SK-N-SH (cell line): Measurements from ENCODE around the gene FAM47E. TPM values are rescaled to one million over a fixed set of nuclear protein-coding genes. Genes with fewer than 3 reads are reported as not detected.

Experiments
- CTCF ChIA-PET: fragments of 300-600, 350-600 bp; formaldehyde crosslinking; extraction: SDS; loops from one replicate; lab custom pipeline; 2021; lab: Yijun Ruan, JAX
- POLR2A ChIA-PET: fragments of 350-600 bp; sonication (Branson Sonifier 250); formaldehyde crosslinking; extraction: SDS; loops from one replicate; lab custom pipeline; 2020; ENCODE audit warnings: antibody characterized with exemption, inconsistent platforms; lab: Yijun Ruan, JAX
- DNase-seq: peaks from one replicate; pipeline ENCODE4 v3.0.0; 2012
- H2AFZ ChIP-seq: fragments of 200-600 bp; sonication (generic); 2 replicates; pipeline ENCODE4 v1.8.1; 2016; ENCODE audit warnings: antibody characterized with exemption, mild to moderate bottlenecking, low read depth
- H3F3A ChIP-seq: fragments of 200-600 bp; sonication (generic); replicated peaks from 2 replicates; pipeline ENCODE3; 2016; ENCODE audit warnings: antibody characterized with exemption, mild to moderate bottlenecking; ENCODE audit not compliant: insufficient read depth
- H3K27ac ChIP-seq, 2 experiments: fragments of 200-500 bp in 1 of 2; fragments of 200-600 bp in 1 of 2; sonication (Bioruptor generic) in 1 of 2; sonication (generic), shearing (Covaris generic) in 1 of 2; 2 replicates each; pipeline versions ENCODE4 v1.5.1 to v1.6.1; 2014 to 2016; ENCODE audit warnings: low read depth in 2 of 2, inconsistent platforms in 1 of 2, low read length in 1 of 2, mild to moderate bottlenecking in 1 of 2, mixed read lengths in 1 of 2
- H3K27me3 ChIP-seq: fragments of 200-600 bp; sonication (generic), shearing (Covaris generic); 2 replicates; pipeline ENCODE4 v1.6.1; 2016; ENCODE audit warnings: mixed run types; ENCODE audit not compliant: insufficient read depth
- H3K36me3 ChIP-seq, 2 experiments: fragments of 200-500 bp in 1 of 2; fragments of 200-600 bp in 1 of 2; sonication (Bioruptor generic) in 1 of 2; sonication (generic) in 1 of 2; replicated peaks in 1 of 2; 2 replicates each; pipeline versions ENCODE3 to v1.5.1; 2014 to 2016; ENCODE audit warnings: low read length in 1 of 2, mild to moderate bottlenecking in 1 of 2; ENCODE audit not compliant: insufficient read depth in 2 of 2, control insufficient read depth in 1 of 2
- H3K4me1 ChIP-seq, 2 experiments: fragments of 200-500 bp in 1 of 2; fragments of 200-600 bp in 1 of 2; sonication (Bioruptor generic) in 1 of 2; sonication (generic), shearing (Covaris generic) in 1 of 2; 2 replicates each; pipeline versions ENCODE4 v1.5.1 to v1.6.1; 2014 to 2016; ENCODE audit warnings: low read depth in 1 of 2, low read length in 1 of 2, mixed run types in 1 of 2; ENCODE audit not compliant: insufficient read depth in 2 of 2, control insufficient read depth in 1 of 2
- H3K4me2 ChIP-seq: fragments of 200-600 bp; sonication (generic), shearing (Covaris generic); 2 replicates; pipeline ENCODE4 v1.6.1; 2017; ENCODE audit warnings: mixed run types
- H3K4me3 ChIP-seq, 2 experiments: fragments of 200-500 bp in 1 of 2; fragments of 200-600 bp in 1 of 2; sonication (Bioruptor generic) in 1 of 2; sonication (generic), shearing (Covaris generic) in 1 of 2; 2 replicates each; pipeline versions ENCODE4 v1.5.1 to v1.8.1; 2014 to 2016; ENCODE audit warnings: low read depth in 2 of 2, inconsistent platforms in 1 of 2, low read length in 1 of 2, mild to moderate bottlenecking in 1 of 2, mixed read lengths in 1 of 2, moderate library complexity in 1 of 2
- H3K79me2 ChIP-seq: fragments of 200-600 bp; sonication (generic); 2 replicates; pipeline ENCODE4 v1.8.1; 2017; ENCODE audit warnings: mild to moderate bottlenecking; ENCODE audit not compliant: insufficient read depth
- H3K9ac ChIP-seq: fragments of 200-600 bp; sonication (generic); 2 replicates; pipeline ENCODE4 v1.6.1; 2017; ENCODE audit warnings: mixed run types
- H3K9me2 ChIP-seq: fragments of 200-600 bp; sonication (generic); 2 replicates; pipeline ENCODE4 v1.6.1; 2017; ENCODE audit warnings: mixed run types
- H3K9me3 ChIP-seq: fragments of 200-600 bp; sonication (generic); 2 replicates; pipeline ENCODE4 v1.6.1; 2017; ENCODE audit warnings: mixed run types, mild to moderate bottlenecking, moderate library complexity
- H4K20me1 ChIP-seq: fragments of 200-600 bp; sonication (generic); 2 replicates; pipeline ENCODE4 v1.6.1; 2017; ENCODE audit warnings: mild to moderate bottlenecking, mixed run types; ENCODE audit not compliant: insufficient read depth
- CHD2 ChIP-seq: fragments of 150-350 bp; IDR thresholded peaks from 2 replicates; pipeline ENCODE4 v1.6.1; 2018; ENCODE audit warnings: low read length; ENCODE audit not compliant: partially characterized antibody
- ELF1 ChIP-seq: IDR thresholded peaks from 2 replicates; pipeline ENCODE4 v1.4.0; 2012
- EP300 ChIP-seq, 2 experiments: IDR thresholded peaks; 2 replicates each; pipeline versions ENCODE4 v1.4.0 to v1.6.1; 2012; ENCODE audit warnings: borderline replicate concordance in 1 of 2, low read depth in 1 of 2, low read length in 1 of 2
- EZH2phosphoT487 ChIP-seq: fragments of 200-600 bp; sonication (generic); IDR thresholded peaks from 2 replicates; pipeline ENCODE4 v1.6.1; 2017; ENCODE audit warnings: low read depth, mixed run types, mild to moderate bottlenecking, antibody characterized with exemption, moderate library complexity, borderline replicate concordance
- FOSL2 ChIP-seq: IDR thresholded peaks from 2 replicates; pipeline ENCODE4 v1.4.0; 2012; ENCODE audit warnings: low read depth, mild to moderate bottlenecking, moderate library complexity, borderline replicate concordance
- FOXM1 ChIP-seq: IDR thresholded peaks from 2 replicates; pipeline ENCODE4 v1.4.0; 2012; ENCODE audit warnings: low read depth, mild to moderate bottlenecking
- GABPA ChIP-seq: IDR thresholded peaks from 2 replicates; pipeline ENCODE4 v1.4.0; 2012; ENCODE audit warnings: low read depth, mild to moderate bottlenecking
- GATA2 ChIP-seq: sonication (generic); formaldehyde crosslinking; IDR thresholded peaks from 2 replicates; pipeline ENCODE4 v1.5.0; 2020; ENCODE audit warnings: mild to moderate bottlenecking, missing genetic modification reagents
- JUND ChIP-seq: IDR thresholded peaks from 2 replicates; pipeline ENCODE4 v1.4.0; 2012
- MAX ChIP-seq: IDR thresholded peaks from 2 replicates; pipeline ENCODE4 v1.4.0; 2012; ENCODE audit warnings: low read depth
- MEF2A ChIP-seq: IDR thresholded peaks from 2 replicates; pipeline ENCODE4 v1.4.0; 2012; ENCODE audit warnings: low read depth, borderline replicate concordance
- MXI1 ChIP-seq: IDR thresholded peaks from 2 replicates; pipeline ENCODE4 v1.6.1; 2012; ENCODE audit warnings: mild to moderate bottlenecking, low read depth, low read length, improper control_type of control experiment
- NFIC ChIP-seq: IDR thresholded peaks from 2 replicates; pipeline ENCODE4 v1.4.0; 2012; ENCODE audit warnings: borderline replicate concordance
- NRF1 ChIP-seq: IDR thresholded peaks from 2 replicates; pipeline ENCODE4 v1.6.1; 2012; ENCODE audit warnings: low read depth, mild to moderate bottlenecking, low read length
- PBX3 ChIP-seq: IDR thresholded peaks from 2 replicates; pipeline ENCODE4; 2012
- RAD21 ChIP-seq: IDR thresholded peaks from 2 replicates; pipeline ENCODE4 v1.6.1; 2012; ENCODE audit warnings: mild to moderate bottlenecking, low read length
- RXRA ChIP-seq: IDR thresholded peaks from 2 replicates; pipeline ENCODE4 v1.4.0; 2012; ENCODE audit warnings: low read depth, mild to moderate bottlenecking, borderline replicate concordance
- SIN3A ChIP-seq: IDR thresholded peaks from 2 replicates; pipeline ENCODE4 v1.6.1; 2012; ENCODE audit warnings: low read depth, mild to moderate bottlenecking, low read length, moderate library complexity, borderline replicate concordance
- TAF1 ChIP-seq: IDR thresholded peaks from 2 replicates; pipeline ENCODE4 v1.6.1; 2012; ENCODE audit warnings: low read depth, mild to moderate bottlenecking, low read length, moderate library complexity, borderline replicate concordance
- TCF12 ChIP-seq: IDR thresholded peaks from 2 replicates; pipeline ENCODE4 v1.4.0; 2012
- YY1 ChIP-seq: IDR thresholded peaks from 2 replicates; pipeline ENCODE4 v1.4.0; 2012; ENCODE audit warnings: low read depth, mild to moderate bottlenecking
- WGBS: methylation state at CpG from one replicate; pipeline ENCODE4 v1.1.6; 2017; ENCODE audit warnings: low lambda C conversion rate; 5-methylcytosine and 5-hydroxymethylcytosine counted together
- polyA plus RNA-seq, 3 experiments: library from polyadenylated mRNA; depleted of rRNA; stranded (reverse); fragments of >200 nt; gene quantifications; 2 replicates each; pipeline ENCODE4 v1.2.3, GENCODE V29; 2012
- TF ChIP-seq, protein P1 (sequence below): fragments of 150-350 bp; IDR thresholded peaks from 2 replicates; pipeline ENCODE4 v1.6.1; 2016; ENCODE audit warnings: mild to moderate bottlenecking, low read depth, low read length
- TF ChIP-seq, protein P2 (sequence below): fragments of 200-600 bp; sonication (generic); IDR thresholded peaks from 2 replicates; pipeline ENCODE4 v1.6.1; 2017; ENCODE audit warnings: antibody characterized with exemption, mild to moderate bottlenecking, moderate library complexity

Gene FAM47E
- polyA plus RNA-seq, 1 of the 3 experiments (the other 2 are of a cell fraction) = 1.8 TPM

DNA sequence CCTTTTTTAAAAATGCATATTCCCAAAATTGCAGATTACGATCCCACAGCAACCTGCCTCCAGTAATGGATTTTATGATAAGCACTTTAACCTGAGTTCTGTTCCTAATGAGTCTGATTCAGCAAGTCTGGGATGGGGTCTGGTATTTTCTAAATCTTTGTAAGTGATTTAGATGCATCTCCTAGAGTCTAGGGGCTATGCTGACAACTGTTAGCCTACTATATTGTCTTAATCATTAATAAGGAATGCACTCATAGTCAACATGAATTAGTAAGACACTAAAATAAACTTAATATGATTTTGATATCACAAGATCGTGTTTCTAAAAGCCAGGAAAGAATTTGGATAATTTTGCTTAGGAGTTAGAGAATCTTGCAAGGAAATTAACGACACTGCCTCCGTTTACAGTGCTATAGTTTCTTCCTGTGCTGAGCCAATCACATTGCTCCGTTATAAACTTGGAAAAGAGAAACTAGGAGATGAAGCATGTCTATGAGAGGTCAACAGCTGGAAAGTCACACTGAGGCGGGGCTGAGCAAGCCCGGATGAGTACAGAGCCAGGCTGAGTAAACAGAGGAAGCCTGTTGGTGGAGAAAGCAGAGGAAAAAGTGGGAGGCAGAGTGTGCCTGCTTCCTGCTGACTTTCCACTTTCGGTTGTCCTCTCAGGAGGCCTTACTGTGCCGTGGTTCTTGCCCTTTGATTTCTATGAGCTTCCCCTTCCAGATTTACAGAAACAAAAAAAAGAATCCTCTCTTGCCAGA, 43.3 kb upstream of the FAM47E start:
- H3K27me3 ChIP-seq = no peaks in the 10 kb centered on the region
- H3K27ac ChIP-seq = peak overlapping the region; percentile 91 to 96
- H3K4me3 ChIP-seq = peak overlapping the region; percentile 23 to 57
- no peak overlapping the region for H2AFZ ChIP-seq
- H3F3A ChIP-seq = peaks cover 42% of the 10 kb centered on the region
- H4K20me1 ChIP-seq = peaks cover 44% of the 10 kb centered on the region
- POLR2A ChIA-PET = interaction anchor here (1.4 kb wide), 1 partner anchor 10 kb away, joined by 5 read pairs; no protein-coding TSS in a partner anchor
- peaks cover 96% of the 10 kb centered on the region for H3K79me2 ChIP-seq
- CTCF ChIA-PET = interaction anchor here (1.2 to 7.6 kb wide), 5 partner anchors 8 to 169 kb away, joined by 4 to 65 read pairs (median 10); partner anchors contain the start of gene STBD1
- 4% methylated on average over 9 of the region's 9 CpGs for WGBS
- peak overlapping the region; percentile 87 for H3K4me2 ChIP-seq
- no peaks in the 10 kb centered on the region for H3K9me3 ChIP-seq
- peak overlapping the region; percentile 59; the same call in 1 of the 2 replicates for H3K9ac ChIP-seq
- peak; percentile 32 for DNase-seq
- no peaks in the 10 kb centered on the region for H3K36me3 ChIP-seq
- TF ChIP-seq JUND (peak; percentile 16; the same call in 1 of the 2 replicates), RXRA (peak; percentile 19; the same call in 1 of the 2 replicates), EP300 (IDR thresholded peaks at IDR 0.05; ENCODE audit: borderline replicate concordance in 1 of 2, low read depth in 1 of 2, low read length in 1 of 2) (peak; percentile 37 to 39; a peak in 2 of 4 replicates), SIN3A (peak; percentile 60; the same call in 1 of the 2 replicates), MXI1 (peak; percentile 38; the same call in 1 of the 2 replicates), MAX (peak; percentile 65), ELF1 (peak; percentile 33; the same call in 1 of the 2 replicates), GABPA (no peak), FOSL2 (peak; percentile 32; the same call in 1 of the 2 replicates), TAF1 (no peak), GATA2 (CRISPR knock-in tag) (peak; percentile 42; the same call in 1 of the 2 replicates), FOXM1 (no peak), RAD21 (no peak), TCF12 (peak; percentile 43), NFIC (no peak), PBX3 (peak; percentile 71)
- H3K9me2 ChIP-seq = no peaks in the 10 kb centered on the region
- peaks cover 25 to 49% of the 10 kb centered on the region in 2 experiments; a peak in 3 of 4 replicates for H3K4me1 ChIP-seq

GRCh38 chr4:76209881-76210280, 41.6 kb upstream of the FAM47E start:
- H2AFZ ChIP-seq = no peak overlapping the region
- no peaks in the 10 kb centered on the region for H3K27me3 ChIP-seq
- peak overlapping the region; percentile 35 to 91; a peak in 2 of 4 replicates for H3K27ac ChIP-seq
- H4K20me1 ChIP-seq = peaks cover 37% of the 10 kb centered on the region
- H3K36me3 ChIP-seq = no peaks in the 10 kb centered on the region
- peak overlapping the region; percentile 87; the same call in 1 of the 2 replicates for H3K4me2 ChIP-seq
- H3K4me3 ChIP-seq = no peak overlapping the region
- H3K4me1 ChIP-seq = peaks cover 29 to 55% of the 10 kb centered on the region in 2 experiments; a peak in 3 of 4 replicates
- peaks cover 86% of the 10 kb centered on the region for H3K79me2 ChIP-seq
- WGBS = 96% methylated on average over 4 of the region's 4 CpGs
- H3F3A ChIP-seq = peaks cover 48% of the 10 kb centered on the region
- ChIA-PET CTCF (interaction anchor here (1.1 to 7.6 kb wide), 4 partner anchors 10 to 169 kb away, joined by 4 to 65 read pairs (median 6); partner anchors contain the start of gene STBD1), POLR2A (no interaction called here)
- DNase-seq = no peak
- H3K9ac ChIP-seq = no peak overlapping the region
- no peaks in the 10 kb centered on the region for H3K9me3 ChIP-seq
- no peaks in the 10 kb centered on the region for H3K9me2 ChIP-seq
- no peak for TF ChIP-seq TCF12
- TF ChIP-seq YY1 = no peak
- TF ChIP-seq MEF2A = no peak
- TF ChIP-seq, protein P1, sequence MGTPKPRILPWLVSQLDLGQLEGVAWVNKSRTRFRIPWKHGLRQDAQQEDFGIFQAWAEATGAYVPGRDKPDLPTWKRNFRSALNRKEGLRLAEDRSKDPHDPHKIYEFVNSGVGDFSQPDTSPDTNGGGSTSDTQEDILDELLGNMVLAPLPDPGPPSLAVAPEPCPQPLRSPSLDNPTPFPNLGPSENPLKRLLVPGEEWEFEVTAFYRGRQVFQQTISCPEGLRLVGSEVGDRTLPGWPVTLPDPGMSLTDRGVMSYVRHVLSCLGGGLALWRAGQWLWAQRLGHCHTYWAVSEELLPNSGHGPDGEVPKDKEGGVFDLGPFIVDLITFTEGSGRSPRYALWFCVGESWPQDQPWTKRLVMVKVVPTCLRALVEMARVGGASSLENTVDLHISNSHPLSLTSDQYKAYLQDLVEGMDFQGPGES = no peak
- no peak for TF ChIP-seq EZH2phosphoT487
- TF ChIP-seq ELF1 = no peak
- TF ChIP-seq NRF1 = no peak
- TF ChIP-seq MXI1 = no peak
- no peak for TF ChIP-seq RAD21
- TF ChIP-seq EP300 (IDR thresholded peaks at IDR 0.05; ENCODE audit: borderline replicate concordance in 1 of 2, low read depth in 1 of 2, low read length in 1 of 2) = no peak
- no peak for TF ChIP-seq GATA2 (CRISPR knock-in tag)
- no peak for TF ChIP-seq JUND
- no peak for TF ChIP-seq CHD2
- TF ChIP-seq, protein P2, sequence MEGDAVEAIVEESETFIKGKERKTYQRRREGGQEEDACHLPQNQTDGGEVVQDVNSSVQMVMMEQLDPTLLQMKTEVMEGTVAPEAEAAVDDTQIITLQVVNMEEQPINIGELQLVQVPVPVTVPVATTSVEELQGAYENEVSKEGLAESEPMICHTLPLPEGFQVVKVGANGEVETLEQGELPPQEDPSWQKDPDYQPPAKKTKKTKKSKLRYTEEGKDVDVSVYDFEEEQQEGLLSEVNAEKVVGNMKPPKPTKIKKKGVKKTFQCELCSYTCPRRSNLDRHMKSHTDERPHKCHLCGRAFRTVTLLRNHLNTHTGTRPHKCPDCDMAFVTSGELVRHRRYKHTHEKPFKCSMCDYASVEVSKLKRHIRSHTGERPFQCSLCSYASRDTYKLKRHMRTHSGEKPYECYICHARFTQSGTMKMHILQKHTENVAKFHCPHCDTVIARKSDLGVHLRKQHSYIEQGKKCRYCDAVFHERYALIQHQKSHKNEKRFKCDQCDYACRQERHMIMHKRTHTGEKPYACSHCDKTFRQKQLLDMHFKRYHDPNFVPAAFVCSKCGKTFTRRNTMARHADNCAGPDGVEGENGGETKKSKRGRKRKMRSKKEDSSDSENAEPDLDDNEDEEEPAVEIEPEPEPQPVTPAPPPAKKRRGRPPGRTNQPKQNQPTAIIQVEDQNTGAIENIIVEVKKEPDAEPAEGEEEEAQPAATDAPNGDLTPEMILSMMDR = no peak
- TF ChIP-seq NFIC = no peak
